ENCODE results near the gene UBE3D. TPM values are rescaled to one million over a fixed set of nuclear protein-coding genes. Genes with fewer than 3 reads are reported as not detected.
"Not testable (repeated sequence)": the region's sequence is repeated elsewhere in the genome, so short reads cannot be mapped to it uniquely, and the experiment has no call there.

Gene UBE3D
- total RNA-seq, 2 experiments from 2014 or later: 4.0 to 4.2 TPM

DNA sequence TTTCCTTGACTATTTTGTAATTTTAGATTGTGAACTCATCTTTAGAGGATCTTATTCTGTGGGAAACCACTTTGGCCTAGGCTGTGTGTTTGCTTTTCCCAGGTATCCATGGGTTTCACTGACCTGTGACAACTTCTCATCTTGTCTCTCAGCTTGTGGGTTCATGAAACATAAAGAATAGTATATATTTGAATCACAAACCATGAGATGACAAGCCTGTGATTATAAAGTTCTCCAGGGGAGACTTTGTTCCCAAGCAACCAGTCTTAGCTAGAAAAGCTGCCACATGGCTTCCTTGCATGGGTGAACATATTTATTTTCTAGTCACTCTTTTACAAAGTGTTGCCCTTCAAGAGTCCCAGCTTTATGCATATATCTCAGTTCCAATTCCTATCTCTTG, 201.9 kb downstream of the UBE3D start:
- POLR2A ChIA-PET: no interaction called here
- CTCF ChIA-PET: no interaction called here
- Mint-ChIP-seq H3K4me1 (no peaks in the 10 kb centered on the region), H3K27me3 (no peaks in the 10 kb centered on the region), H3K4me3 (no peak overlapping the region), H3K27ac (no peak overlapping the region), H3K36me3 (ENCODE audit: low read depth) (no peaks in the 10 kb centered on the region), H3K9me3 (no peaks in the 10 kb centered on the region)
- DNase-seq: no peak

DNA sequence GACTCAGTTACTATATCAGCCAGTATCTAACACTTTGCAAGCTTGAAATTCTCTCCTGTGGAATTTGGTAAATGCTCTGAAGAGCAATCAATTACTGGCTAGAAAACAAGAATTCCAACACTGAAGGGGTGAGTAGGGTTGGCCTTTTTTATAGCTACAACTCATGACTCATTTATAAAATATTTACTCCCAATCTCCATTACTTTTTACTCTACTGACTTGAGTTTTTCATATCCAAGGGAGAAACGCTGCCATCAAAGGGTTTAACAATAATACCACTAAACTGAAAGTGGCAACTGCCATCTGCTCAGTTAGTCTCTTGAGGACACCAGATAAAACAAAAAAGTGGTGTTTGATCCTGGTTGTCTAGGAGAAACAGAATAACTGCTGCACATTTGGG, 203.1 kb downstream of the UBE3D start:
- POLR2A ChIA-PET: no interaction called here
- Mint-ChIP-seq H3K4me3 (no peak overlapping the region), H3K27me3 (no peaks in the 10 kb centered on the region), H3K4me1 (no peaks in the 10 kb centered on the region), H3K36me3 (ENCODE audit: low read depth) (no peaks in the 10 kb centered on the region), H3K9me3 (no peaks in the 10 kb centered on the region), H3K27ac (no peak overlapping the region)
- no peak for DNase-seq
- CTCF ChIA-PET: no interaction called here

DNA sequence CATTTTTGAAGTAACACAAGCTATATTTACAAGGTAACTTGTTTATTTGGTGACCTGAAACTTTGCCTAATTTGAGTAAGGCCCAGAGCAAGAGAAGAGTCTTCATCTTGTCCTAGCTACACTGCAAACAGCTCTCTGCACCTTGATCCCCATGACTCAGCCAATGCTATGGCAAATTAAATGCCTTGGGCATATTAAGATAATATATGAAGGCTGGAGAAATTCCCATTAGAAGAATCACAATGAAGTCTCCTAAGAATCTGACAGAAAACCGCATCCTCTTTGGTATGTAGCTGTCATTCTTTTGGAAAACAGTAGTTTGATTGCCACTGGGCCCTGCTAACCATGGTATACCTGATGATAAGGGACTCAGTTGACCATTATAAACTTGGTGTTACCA, 204.5 kb downstream of the UBE3D start:
- no peak overlapping the region for H3K27ac Mint-ChIP-seq
- CTCF ChIA-PET: no interaction called here

DNA sequence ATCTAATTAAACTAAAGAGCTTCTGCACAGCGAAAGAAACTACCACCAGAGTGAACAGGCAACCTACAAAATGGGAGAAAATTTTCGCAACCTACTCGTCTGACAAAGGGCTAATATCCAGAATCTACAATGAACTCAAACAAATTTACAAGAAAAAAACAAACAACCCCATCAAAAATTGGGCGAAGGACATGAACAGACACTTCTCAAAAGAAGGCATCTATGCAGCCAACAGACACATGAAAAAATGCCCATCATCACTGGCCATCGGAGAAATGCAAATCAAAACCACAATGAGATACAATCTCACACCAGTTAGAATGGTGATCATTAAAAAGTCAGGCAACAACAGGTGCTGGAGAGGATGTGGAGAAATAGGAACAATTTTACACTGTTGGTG, 209.6 kb downstream of the UBE3D start:
- H3K9me3 Mint-ChIP-seq; POLR2A ChIA-PET; CTCF ChIA-PET; H3K27ac Mint-ChIP-seq; DNase-seq; H3K27me3 Mint-ChIP-seq; H3K4me3 Mint-ChIP-seq; H3K36me3 Mint-ChIP-seq (ENCODE audit: low read depth); H3K4me1 Mint-ChIP-seq: not testable (repeated sequence)

More for the DNA sequence above, 204.5 kb downstream of the UBE3D start:
- Mint-ChIP-seq H3K9me3 (no peaks in the 10 kb centered on the region), H3K4me1 (no peaks in the 10 kb centered on the region), H3K36me3 (ENCODE audit: low read depth) (no peaks in the 10 kb centered on the region), H3K27me3 (no peaks in the 10 kb centered on the region), H3K4me3 (no peak overlapping the region)
- POLR2A ChIA-PET: no interaction called here
- DNase-seq: no peak

DNA sequence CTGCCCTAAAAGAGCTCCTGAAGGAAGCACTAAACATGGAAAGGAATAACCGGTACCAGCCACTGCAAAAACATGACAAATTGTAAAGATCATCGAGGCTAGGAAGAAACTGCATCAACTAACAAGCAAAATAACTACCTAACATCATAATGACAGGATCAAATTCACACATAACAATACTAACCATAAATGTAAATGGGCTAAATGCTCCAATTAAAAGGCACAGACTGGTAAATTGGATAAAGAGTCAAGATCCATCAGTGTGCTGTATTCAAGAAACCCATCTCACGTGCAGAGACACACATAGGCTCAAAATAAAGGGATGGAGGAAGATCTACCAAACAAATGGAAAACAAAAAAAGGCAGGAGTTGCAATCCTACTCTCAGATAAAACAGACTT, 212.7 kb downstream of the UBE3D start:
- H3K4me3 Mint-ChIP-seq, H3K4me1 Mint-ChIP-seq, DNase-seq: not testable (repeated sequence)

DNA sequence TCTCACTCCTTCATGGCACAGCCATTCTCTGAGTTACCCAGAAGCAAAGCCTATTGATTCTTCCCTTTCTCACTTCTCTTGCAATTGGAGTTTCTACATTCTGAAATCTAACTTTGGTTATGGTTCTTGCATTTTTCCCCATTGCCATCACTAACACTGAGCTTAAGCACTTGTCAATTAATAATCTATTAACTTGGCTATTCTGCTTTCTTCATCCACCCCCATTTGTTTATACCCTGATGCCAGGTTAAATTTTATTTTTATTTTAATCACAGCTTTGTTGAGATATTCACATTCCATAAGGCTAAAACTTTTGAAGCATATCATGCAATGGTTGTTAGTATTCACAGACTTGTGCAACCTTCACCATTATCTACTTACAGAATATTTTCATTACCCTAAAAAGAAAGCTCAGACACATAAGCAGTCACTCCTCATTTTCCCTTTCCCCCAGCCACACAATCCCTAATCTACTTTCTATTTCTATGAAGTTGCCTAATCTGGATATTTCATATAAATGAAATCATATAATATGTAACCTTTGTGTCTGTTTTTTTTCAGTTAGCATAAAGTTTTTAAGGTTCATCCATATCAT, 222.3 kb downstream of the UBE3D start:
- CTCF ChIA-PET: no interaction called here
- H3K9me3 Mint-ChIP-seq: no peaks in the 10 kb centered on the region
- H3K27me3 Mint-ChIP-seq: peaks cover 2% of the 10 kb centered on the region
- POLR2A ChIA-PET: no interaction called here
- no peaks in the 10 kb centered on the region for H3K36me3 Mint-ChIP-seq (ENCODE audit: low read depth)
- DNase-seq: no peak
- no peaks in the 10 kb centered on the region for H3K4me1 Mint-ChIP-seq
- H3K27ac Mint-ChIP-seq: no peak overlapping the region
- no peak overlapping the region for H3K4me3 Mint-ChIP-seq

More for the DNA sequence above, 212.7 kb downstream of the UBE3D start:
- POLR2A ChIA-PET; H3K36me3 Mint-ChIP-seq (ENCODE audit: low read depth); H3K27ac Mint-ChIP-seq; H3K9me3 Mint-ChIP-seq; CTCF ChIA-PET; H3K27me3 Mint-ChIP-seq: not testable (repeated sequence)

DNA sequence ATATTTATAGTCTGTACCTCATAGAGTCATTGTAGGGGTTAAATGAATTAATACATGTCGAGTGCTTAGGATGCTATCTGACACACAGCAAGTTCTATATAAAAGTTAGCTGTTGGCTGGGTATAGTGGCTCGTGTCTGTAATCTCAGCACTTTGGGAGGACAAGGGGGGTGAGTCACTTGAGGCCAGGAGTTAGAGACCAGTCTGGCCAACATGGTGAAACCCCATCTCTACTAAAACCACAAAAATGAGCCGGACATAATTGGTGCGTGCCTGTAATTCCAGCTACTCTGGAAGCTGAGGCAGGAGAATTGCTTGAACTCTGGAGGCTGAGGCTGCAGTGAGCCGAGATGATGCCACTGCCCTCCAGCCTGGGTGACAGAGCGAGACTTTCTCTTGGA, 222.9 kb downstream of the UBE3D start:
- POLR2A ChIA-PET: no interaction called here
- no peaks in the 10 kb centered on the region for H3K36me3 Mint-ChIP-seq (ENCODE audit: low read depth)
- CTCF ChIA-PET: no interaction called here

More for the DNA sequence above, 222.9 kb downstream of the UBE3D start:
- Mint-ChIP-seq H3K27me3 (peaks cover 2% of the 10 kb centered on the region), H3K27ac (no peak overlapping the region), H3K9me3 (no peaks in the 10 kb centered on the region), H3K4me1 (no peaks in the 10 kb centered on the region), H3K4me3 (no peak overlapping the region)
- no peak for DNase-seq

Other genes with a start within 250 kb of the UBE3D start
- gene DOP1A, start 1.8 kb upstream of the UBE3D start, total RNA-seq: 10 to 100 TPM; 15.4 to 18.5 TPM
- gene PGM3, start 127.4 kb upstream of the UBE3D start, total RNA-seq: 10 to 100 TPM; 12.3 to 14.1 TPM
- 1 to 10 TPM; 1.4 to 1.6 TPM for gene RWDD2A, start 127.5 kb upstream of the UBE3D start, total RNA-seq

All from activated CD4-positive, alpha-beta T cell treated with anti-CD3 and anti-CD28 coated beads, Interleukin-2, amount 10 ng/mL, durations not matched to agents 7 days and 5 days (primary cell).